ENCODE measurements around the gene SLC16A13. TPM values are rescaled to one million over a fixed set of nuclear protein-coding genes. Genes with fewer than 3 reads are reported as not detected.

The SLC16A13 gene
- total and polyA plus RNA-seq, 10 of the 15 experiments (the other 5 are each of a cell fraction or from before 2014, with no cell fraction given), result 0.34 to 12.1 (median 3.3) TPM

DNA sequence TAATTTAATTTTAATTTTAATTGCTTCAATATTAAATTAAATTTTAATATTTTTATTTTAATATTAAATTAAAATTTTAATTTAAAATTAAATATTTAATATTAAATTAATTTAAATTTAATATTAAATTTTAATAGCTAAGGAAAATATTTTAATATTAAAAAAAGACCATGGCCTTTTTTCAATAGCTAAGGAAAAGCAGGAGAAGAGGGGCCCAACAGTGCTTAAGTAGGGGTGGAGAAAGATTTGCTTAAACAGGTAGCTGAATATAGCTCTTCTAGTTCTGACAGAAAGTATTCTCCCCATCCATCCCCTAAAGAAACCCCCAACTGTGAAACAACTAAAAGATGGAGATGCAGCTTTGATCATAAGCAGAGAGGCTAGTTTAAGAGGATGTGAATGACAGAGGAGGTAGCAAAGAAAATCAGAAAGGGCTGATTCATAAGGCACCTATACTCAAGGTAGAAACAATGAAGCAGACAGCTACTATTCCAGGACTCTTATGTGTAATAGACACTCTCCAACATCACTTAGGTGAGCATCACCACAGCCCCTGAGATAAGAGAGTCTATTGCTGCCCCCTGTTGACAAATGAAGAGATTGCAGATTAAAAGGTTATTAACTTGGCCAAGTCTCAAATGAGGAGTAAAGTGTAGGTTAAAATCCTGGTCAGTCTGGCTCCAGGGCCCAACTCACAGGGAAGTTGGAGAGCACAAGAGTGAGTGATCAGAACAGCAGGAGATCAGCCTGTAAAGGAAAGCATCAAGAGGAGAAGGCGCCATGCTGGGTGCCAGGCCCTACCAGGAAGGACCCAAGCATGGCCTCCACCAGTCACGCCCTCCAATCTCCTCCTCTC is 31.2 kb upstream of the SLC16A13 start (continued):
- TF ChIP-seq, protein P1, sequence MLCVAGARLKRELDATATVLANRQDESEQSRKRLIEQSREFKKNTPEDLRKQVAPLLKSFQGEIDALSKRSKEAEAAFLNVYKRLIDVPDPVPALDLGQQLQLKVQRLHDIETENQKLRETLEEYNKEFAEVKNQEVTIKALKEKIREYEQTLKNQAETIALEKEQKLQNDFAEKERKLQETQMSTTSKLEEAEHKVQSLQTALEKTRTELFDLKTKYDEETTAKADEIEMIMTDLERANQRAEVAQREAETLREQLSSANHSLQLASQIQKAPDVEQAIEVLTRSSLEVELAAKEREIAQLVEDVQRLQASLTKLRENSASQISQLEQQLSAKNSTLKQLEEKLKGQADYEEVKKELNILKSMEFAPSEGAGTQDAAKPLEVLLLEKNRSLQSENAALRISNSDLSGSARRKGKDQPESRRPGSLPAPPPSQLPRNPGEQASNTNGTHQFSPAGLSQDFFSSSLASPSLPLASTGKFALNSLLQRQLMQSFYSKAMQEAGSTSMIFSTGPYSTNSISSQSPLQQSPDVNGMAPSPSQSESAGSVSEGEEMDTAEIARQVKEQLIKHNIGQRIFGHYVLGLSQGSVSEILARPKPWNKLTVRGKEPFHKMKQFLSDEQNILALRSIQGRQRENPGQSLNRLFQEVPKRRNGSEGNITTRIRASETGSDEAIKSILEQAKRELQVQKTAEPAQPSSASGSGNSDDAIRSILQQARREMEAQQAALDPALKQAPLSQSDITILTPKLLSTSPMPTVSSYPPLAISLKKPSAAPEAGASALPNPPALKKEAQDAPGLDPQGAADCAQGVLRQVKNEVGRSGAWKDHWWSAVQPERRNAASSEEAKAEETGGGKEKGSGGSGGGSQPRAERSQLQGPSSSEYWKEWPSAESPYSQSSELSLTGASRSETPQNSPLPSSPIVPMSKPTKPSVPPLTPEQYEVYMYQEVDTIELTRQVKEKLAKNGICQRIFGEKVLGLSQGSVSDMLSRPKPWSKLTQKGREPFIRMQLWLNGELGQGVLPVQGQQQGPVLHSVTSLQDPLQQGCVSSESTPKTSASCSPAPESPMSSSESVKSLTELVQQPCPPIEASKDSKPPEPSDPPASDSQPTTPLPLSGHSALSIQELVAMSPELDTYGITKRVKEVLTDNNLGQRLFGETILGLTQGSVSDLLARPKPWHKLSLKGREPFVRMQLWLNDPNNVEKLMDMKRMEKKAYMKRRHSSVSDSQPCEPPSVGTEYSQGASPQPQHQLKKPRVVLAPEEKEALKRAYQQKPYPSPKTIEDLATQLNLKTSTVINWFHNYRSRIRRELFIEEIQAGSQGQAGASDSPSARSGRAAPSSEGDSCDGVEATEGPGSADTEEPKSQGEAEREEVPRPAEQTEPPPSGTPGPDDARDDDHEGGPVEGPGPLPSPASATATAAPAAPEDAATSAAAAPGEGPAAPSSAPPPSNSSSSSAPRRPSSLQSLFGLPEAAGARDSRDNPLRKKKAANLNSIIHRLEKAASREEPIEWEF (IDR thresholded peaks at IDR 0.05; ENCODE audit: insufficient replicate concordance, low read depth, low read length), result no peak
- TF ChIP-seq, protein P2, sequence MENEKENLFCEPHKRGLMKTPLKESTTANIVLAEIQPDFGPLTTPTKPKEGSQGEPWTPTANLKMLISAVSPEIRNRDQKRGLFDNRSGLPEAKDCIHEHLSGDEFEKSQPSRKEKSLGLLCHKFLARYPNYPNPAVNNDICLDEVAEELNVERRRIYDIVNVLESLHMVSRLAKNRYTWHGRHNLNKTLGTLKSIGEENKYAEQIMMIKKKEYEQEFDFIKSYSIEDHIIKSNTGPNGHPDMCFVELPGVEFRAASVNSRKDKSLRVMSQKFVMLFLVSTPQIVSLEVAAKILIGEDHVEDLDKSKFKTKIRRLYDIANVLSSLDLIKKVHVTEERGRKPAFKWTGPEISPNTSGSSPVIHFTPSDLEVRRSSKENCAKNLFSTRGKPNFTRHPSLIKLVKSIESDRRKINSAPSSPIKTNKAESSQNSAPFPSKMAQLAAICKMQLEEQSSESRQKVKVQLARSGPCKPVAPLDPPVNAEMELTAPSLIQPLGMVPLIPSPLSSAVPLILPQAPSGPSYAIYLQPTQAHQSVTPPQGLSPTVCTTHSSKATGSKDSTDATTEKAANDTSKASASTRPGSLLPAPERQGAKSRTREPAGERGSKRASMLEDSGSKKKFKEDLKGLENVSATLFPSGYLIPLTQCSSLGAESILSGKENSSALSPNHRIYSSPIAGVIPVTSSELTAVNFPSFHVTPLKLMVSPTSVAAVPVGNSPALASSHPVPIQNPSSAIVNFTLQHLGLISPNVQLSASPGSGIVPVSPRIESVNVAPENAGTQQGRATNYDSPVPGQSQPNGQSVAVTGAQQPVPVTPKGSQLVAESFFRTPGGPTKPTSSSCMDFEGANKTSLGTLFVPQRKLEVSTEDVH (IDR thresholded peaks at IDR 0.05; ENCODE audit: low read depth, partially characterized antibody), result no peak
- TF ChIP-seq MXI1 (IDR thresholded peaks at IDR 0.05; ENCODE audit: low read depth, low read length) (no peak), JUND (IDR thresholded peaks at IDR 0.05; ENCODE audit: low read depth, low read length) (no peak), POLR2AphosphoS5 (IDR thresholded peaks at IDR 0.05; ENCODE audit: low read length) (no peak), PAX8 (IDR thresholded peaks at IDR 0.05) (no peak), HDAC2 (IDR thresholded peaks at IDR 0.05) (no peak), RUNX3 (IDR thresholded peaks at IDR 0.05; ENCODE audit: low read length) (peak; percentile 64), NFXL1 (IDR thresholded peaks at IDR 0.05; ENCODE audit: borderline replicate concordance) (no peak), TAF1 (IDR thresholded peaks at IDR 0.05; ENCODE audit: borderline replicate concordance, low read depth, low read length) (no peak), TCF7 (IDR thresholded peaks at IDR 0.05; ENCODE audit: borderline replicate concordance) (no peak), HDGF (IDR thresholded peaks at IDR 0.05) (peak; percentile 70), EZH2 (IDR thresholded peaks at IDR 0.05; ENCODE audit: borderline replicate concordance, control insufficient read depth, low read depth, low read length) (no peak), POLR2A (IDR thresholded peaks at IDR 0.05; ENCODE audit: low read depth, low read length) (no peak), TCF3 (IDR thresholded peaks at IDR 0.05; ENCODE audit: borderline replicate concordance, insufficient read depth, low read depth, low read length) (no peak)
- TF ChIP-seq, protein P3, sequence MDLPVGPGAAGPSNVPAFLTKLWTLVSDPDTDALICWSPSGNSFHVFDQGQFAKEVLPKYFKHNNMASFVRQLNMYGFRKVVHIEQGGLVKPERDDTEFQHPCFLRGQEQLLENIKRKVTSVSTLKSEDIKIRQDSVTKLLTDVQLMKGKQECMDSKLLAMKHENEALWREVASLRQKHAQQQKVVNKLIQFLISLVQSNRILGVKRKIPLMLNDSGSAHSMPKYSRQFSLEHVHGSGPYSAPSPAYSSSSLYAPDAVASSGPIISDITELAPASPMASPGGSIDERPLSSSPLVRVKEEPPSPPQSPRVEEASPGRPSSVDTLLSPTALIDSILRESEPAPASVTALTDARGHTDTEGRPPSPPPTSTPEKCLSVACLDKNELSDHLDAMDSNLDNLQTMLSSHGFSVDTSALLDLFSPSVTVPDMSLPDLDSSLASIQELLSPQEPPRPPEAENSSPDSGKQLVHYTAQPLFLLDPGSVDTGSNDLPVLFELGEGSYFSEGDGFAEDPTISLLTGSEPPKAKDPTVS (IDR thresholded peaks at IDR 0.05; ENCODE audit: low read depth, low read length), result no peak
- TF ChIP-seq, protein P4, sequence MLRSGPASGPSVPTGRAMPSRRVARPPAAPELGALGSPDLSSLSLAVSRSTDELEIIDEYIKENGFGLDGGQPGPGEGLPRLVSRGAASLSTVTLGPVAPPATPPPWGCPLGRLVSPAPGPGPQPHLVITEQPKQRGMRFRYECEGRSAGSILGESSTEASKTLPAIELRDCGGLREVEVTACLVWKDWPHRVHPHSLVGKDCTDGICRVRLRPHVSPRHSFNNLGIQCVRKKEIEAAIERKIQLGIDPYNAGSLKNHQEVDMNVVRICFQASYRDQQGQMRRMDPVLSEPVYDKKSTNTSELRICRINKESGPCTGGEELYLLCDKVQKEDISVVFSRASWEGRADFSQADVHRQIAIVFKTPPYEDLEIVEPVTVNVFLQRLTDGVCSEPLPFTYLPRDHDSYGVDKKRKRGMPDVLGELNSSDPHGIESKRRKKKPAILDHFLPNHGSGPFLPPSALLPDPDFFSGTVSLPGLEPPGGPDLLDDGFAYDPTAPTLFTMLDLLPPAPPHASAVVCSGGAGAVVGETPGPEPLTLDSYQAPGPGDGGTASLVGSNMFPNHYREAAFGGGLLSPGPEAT (IDR thresholded peaks at IDR 0.05; ENCODE audit: low read depth), result no peak
- TF ChIP-seq, protein P5, sequence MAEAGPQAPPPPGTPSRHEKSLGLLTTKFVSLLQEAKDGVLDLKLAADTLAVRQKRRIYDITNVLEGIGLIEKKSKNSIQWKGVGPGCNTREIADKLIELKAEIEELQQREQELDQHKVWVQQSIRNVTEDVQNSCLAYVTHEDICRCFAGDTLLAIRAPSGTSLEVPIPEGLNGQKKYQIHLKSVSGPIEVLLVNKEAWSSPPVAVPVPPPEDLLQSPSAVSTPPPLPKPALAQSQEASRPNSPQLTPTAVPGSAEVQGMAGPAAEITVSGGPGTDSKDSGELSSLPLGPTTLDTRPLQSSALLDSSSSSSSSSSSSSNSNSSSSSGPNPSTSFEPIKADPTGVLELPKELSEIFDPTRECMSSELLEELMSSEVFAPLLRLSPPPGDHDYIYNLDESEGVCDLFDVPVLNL (IDR thresholded peaks at IDR 0.05; ENCODE audit: low read depth, low read length), result no peak

All from GM12878 (cell line).